ENCODE data around the gene DYNLT2.

- TF ChIP-seq, protein P1, sequence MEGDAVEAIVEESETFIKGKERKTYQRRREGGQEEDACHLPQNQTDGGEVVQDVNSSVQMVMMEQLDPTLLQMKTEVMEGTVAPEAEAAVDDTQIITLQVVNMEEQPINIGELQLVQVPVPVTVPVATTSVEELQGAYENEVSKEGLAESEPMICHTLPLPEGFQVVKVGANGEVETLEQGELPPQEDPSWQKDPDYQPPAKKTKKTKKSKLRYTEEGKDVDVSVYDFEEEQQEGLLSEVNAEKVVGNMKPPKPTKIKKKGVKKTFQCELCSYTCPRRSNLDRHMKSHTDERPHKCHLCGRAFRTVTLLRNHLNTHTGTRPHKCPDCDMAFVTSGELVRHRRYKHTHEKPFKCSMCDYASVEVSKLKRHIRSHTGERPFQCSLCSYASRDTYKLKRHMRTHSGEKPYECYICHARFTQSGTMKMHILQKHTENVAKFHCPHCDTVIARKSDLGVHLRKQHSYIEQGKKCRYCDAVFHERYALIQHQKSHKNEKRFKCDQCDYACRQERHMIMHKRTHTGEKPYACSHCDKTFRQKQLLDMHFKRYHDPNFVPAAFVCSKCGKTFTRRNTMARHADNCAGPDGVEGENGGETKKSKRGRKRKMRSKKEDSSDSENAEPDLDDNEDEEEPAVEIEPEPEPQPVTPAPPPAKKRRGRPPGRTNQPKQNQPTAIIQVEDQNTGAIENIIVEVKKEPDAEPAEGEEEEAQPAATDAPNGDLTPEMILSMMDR (IDR thresholded peaks at IDR 0.05; ENCODE audit: poor library complexity) = no peak
- TF ChIP-seq EZH2 (IDR thresholded peaks at IDR 0.05; ENCODE audit: borderline replicate concordance) = no peak
- no peak for TF ChIP-seq EZH2phosphoT487 (IDR thresholded peaks at IDR 0.05; ENCODE audit: low read depth, severe bottlenecking, unreplicated experiment)
Measured at GRCh38 chr6:169800116-169800667, 48.8 kb upstream of the DYNLT2 start.

Measured in hepatocyte (in vitro differentiated cells).